Osteoblast (primary cell): ENCODE results near the gene CPA5. TPM values are rescaled to one million over a fixed set of nuclear protein-coding genes. Genes with fewer than 3 reads are reported as not detected.

Experiments used
- DNase-seq: peaks from one replicate; pipeline ENCODE4 v3.0.0; 2011; ENCODE audit warnings: low spot score, mixed read lengths; ENCODE audit not compliant: insufficient read length; ENCODE audit errors: missing footprints
- H2AFZ ChIP-seq: 2 replicates; pipeline ENCODE4 v1.6.0; 2011; ENCODE audit warnings: mild to moderate bottlenecking, low read length
- H3K27ac ChIP-seq: 2 replicates; pipeline ENCODE4 v1.5.1; 2011; ENCODE audit warnings: mild to moderate bottlenecking, low read depth, low read length, moderate library complexity
- H3K27me3 ChIP-seq: 2 replicates; pipeline ENCODE4 v1.6.0; 2012; ENCODE audit warnings: mild to moderate bottlenecking, control low read depth, inconsistent platforms, low read length, moderate library complexity; ENCODE audit not compliant: insufficient read depth
- H3K36me3 ChIP-seq: 2 replicates; pipeline ENCODE4 v1.5.1; 2011; ENCODE audit warnings: mild to moderate bottlenecking, low read length, control low read depth, moderate library complexity; ENCODE audit not compliant: insufficient read depth
- H3K4me1 ChIP-seq: 2 replicates; pipeline ENCODE4 v1.5.1; 2011; ENCODE audit warnings: mild to moderate bottlenecking, low read length, control low read depth, moderate library complexity; ENCODE audit not compliant: insufficient read depth
- H3K4me2 ChIP-seq: 2 replicates; pipeline ENCODE4 v1.6.0; 2011; ENCODE audit warnings: mild to moderate bottlenecking, low read length; ENCODE audit not compliant: insufficient read depth
- H3K4me3 ChIP-seq: fragments of 200-600 bp; sonication (generic); 3 replicates; pipeline ENCODE4 v1.5.1; 2012; ENCODE audit warnings: mild to moderate bottlenecking, low read length, inconsistent platforms; ENCODE audit not compliant: insufficient read depth
- H3K79me2 ChIP-seq: 2 replicates; pipeline ENCODE4 v1.6.0; 2012; ENCODE audit warnings: mild to moderate bottlenecking, low read length, control low read depth, inconsistent platforms; ENCODE audit not compliant: insufficient read depth
- H3K9me3 ChIP-seq: 2 replicates; pipeline ENCODE4 v1.5.1; 2011; ENCODE audit warnings: low read depth, low read length, control low read depth
- H4K20me1 ChIP-seq: 2 replicates; pipeline ENCODE4 v1.6.0; 2012; ENCODE audit warnings: mild to moderate bottlenecking, low read length, control low read depth; ENCODE audit not compliant: insufficient read depth
- CTCF ChIP-seq: IDR thresholded peaks from 2 replicates; pipeline ENCODE4 v1.5.1; 2011; ENCODE audit warnings: mild to moderate bottlenecking, low read depth, low read length, moderate library complexity; ENCODE audit errors: extremely low read depth
- total RNA-seq: library from RNA; depleted of rRNA; stranded (reverse); fragments of >200 nt; gene quantifications from 2 replicates; pipeline ENCODE4 v1.2.3, GENCODE V29; 2012

Gene CPA5
- total RNA-seq, 1 donor: not detected

GRCh38 chr7:130415006-130415405, 70.4 kb downstream of the CPA5 start:
- Histone ChIP-seq H3K9me3 (no peaks in the 10 kb centered on the region), H3K36me3 (no peaks in the 10 kb centered on the region), H3K4me3 (no peak overlapping the region), H2AFZ (no peak overlapping the region), H3K79me2 (no peaks in the 10 kb centered on the region), H4K20me1 (no peaks in the 10 kb centered on the region), H3K27me3 (no peaks in the 10 kb centered on the region), H3K4me2 (no peak overlapping the region), H3K27ac (no peak overlapping the region), H3K4me1 (no peaks in the 10 kb centered on the region)
- no peak for DNase-seq
- no peak for TF ChIP-seq CTCF

- Histone ChIP-seq H3K79me2 (no peaks in the 10 kb centered on the region), H4K20me1 (no peaks in the 10 kb centered on the region), H3K9me3 (no peaks in the 10 kb centered on the region), H3K4me1 (peaks cover 11% of the 10 kb centered on the region), H3K4me2 (no peak overlapping the region), H3K27ac (no peak overlapping the region), H3K36me3 (no peaks in the 10 kb centered on the region), H3K4me3 (no peak overlapping the region), H2AFZ (no peak overlapping the region), H3K27me3 (no peaks in the 10 kb centered on the region)
- TF ChIP-seq CTCF: no peak
- no peak for DNase-seq
These were observed 72.6 kb downstream of the CPA5 start for GRCh38 chr7:130417213-130417612.

- H4K20me1 ChIP-seq: no peaks in the 10 kb centered on the region
- H2AFZ ChIP-seq: no peak overlapping the region
- no peaks in the 10 kb centered on the region for H3K79me2 ChIP-seq
- no peak overlapping the region for H3K4me3 ChIP-seq
- no peaks in the 10 kb centered on the region for H3K36me3 ChIP-seq
- H3K9me3 ChIP-seq: no peaks in the 10 kb centered on the region
- TF ChIP-seq CTCF: no peak
- no peaks in the 10 kb centered on the region for H3K27me3 ChIP-seq
- peaks cover 11% of the 10 kb centered on the region for H3K4me1 ChIP-seq
- H3K4me2 ChIP-seq: no peak overlapping the region
- no peak for DNase-seq
- no peak overlapping the region for H3K27ac ChIP-seq
These were observed 73.7 kb downstream of the CPA5 start for GRCh38 chr7:130418306-130418705.

Other genes starting within 250 kb of the CPA5 start
- gene TMEM209, start 139.4 kb upstream of the CPA5 start, total RNA-seq: 19.9 and 20.0 TPM in 2 replicates
- not detected in 2 replicates for gene SSMEM1, start 137.0 kb upstream of the CPA5 start, total RNA-seq
- gene CPA2, start 78.0 kb upstream of the CPA5 start, total RNA-seq: not detected in 2 replicates
- gene CPA4, start 51.7 kb upstream of the CPA5 start, total RNA-seq: 18.6 and 28.2 TPM in 2 replicates
- gene CPA1, start 35.7 kb downstream of the CPA5 start, total RNA-seq: 1.1 TPM in 1 of 2 replicates, not detected in the other
- 9.1 and 9.8 TPM in 2 replicates for gene CEP41, start 96.2 kb downstream of the CPA5 start, total RNA-seq
- 330 and 347 TPM in 2 replicates for gene MEST, start 147.3 kb downstream of the CPA5 start, total RNA-seq